ENCODE data around the gene PLXNA4. TPM values are rescaled to one million over a fixed set of nuclear protein-coding genes. Genes with fewer than 3 reads are reported as not detected.

The PLXNA4 gene
- polyA plus RNA-seq, 2 of the 4 experiments (the other 2 are of a cell fraction): 0.12 to 0.34 TPM

- H3K4me1 ChIP-seq: no peaks in the 10 kb centered on the region
- ChIA-PET POLR2A (no interaction called here), CTCF (no interaction called here)
- DNase-seq (ENCODE audit: low read depth in 1 of 2, low spot score in 1 of 2): no peak
- 90% methylated on average over 2 of the region's 2 CpGs for WGBS (ENCODE audit: missing lambda C conversion rate)
- H3K9me3 ChIP-seq: no peaks in the 10 kb centered on the region
- no peak for ATAC-seq
- no peak overlapping the region for H3K4me3 ChIP-seq
- H3K4me2 ChIP-seq: no peak overlapping the region
- FAIRE-seq: no peak
- no peak for TF ChIP-seq POLR2AphosphoS2 (conservative IDR thresholded peaks at IDR 0.05; ENCODE audit: low read length)
- TF ChIP-seq CBX8 (IDR thresholded peaks at IDR 0.05): no peak
- no peak for TF ChIP-seq CBX2 (IDR thresholded peaks at IDR 0.05; ENCODE audit: borderline replicate concordance, low read depth)
- TF ChIP-seq ZFP36 (IDR thresholded peaks at IDR 0.05; ENCODE audit: borderline replicate concordance, partially characterized antibody): no peak
- TF ChIP-seq MAFK (IDR thresholded peaks at IDR 0.05; ENCODE audit: partially characterized antibody): no peak
- no peak for TF ChIP-seq CHD2 (IDR thresholded peaks at IDR 0.05; ENCODE audit: low read length, partially characterized antibody)
- no peak for TF ChIP-seq SREBF2 (IDR thresholded peaks at IDR 0.05)
- TF ChIP-seq HOXB13 (CRISPR knock-in tag; IDR thresholded peaks at IDR 0.05; ENCODE audit: low read depth): no peak
- no peak for TF ChIP-seq KDM5A (IDR thresholded peaks at IDR 0.05)
- TF ChIP-seq NR3C1 (IDR thresholded peaks at IDR 0.05): no peak
- TF ChIP-seq E2F6 (IDR thresholded peaks at IDR 0.05; ENCODE audit: borderline replicate concordance, low read depth): no peak
- TF ChIP-seq RNF2 (IDR thresholded peaks at IDR 0.05; ENCODE audit: borderline replicate concordance, low read depth): no peak
- TF ChIP-seq FOXS1 (CRISPR knock-in tag; IDR thresholded peaks at IDR 0.05): no peak
- no peak for TF ChIP-seq ZNF302 (CRISPR knock-in tag; IDR thresholded peaks at IDR 0.05)
- TF ChIP-seq HMGXB4 (CRISPR knock-in tag; IDR thresholded peaks at IDR 0.05; ENCODE audit: borderline replicate concordance): no peak
- TF ChIP-seq BHLHE40 (IDR thresholded peaks at IDR 0.05; ENCODE audit: low read depth, low read length): no peak
- no peak overlapping the region for H3K27ac ChIP-seq
These were observed 168.5 kb downstream of the PLXNA4 start for GRCh38 chr7:132407764-132408163.

GRCh38 chr7:132406039-132406438, 170.2 kb downstream of the PLXNA4 start:
- ATAC-seq (no peak), DNase-seq (ENCODE audit: low read depth in 1 of 2, low spot score in 1 of 2) (no peak), FAIRE-seq (no peak)
- no peak overlapping the region for H3K4me3 ChIP-seq
- ChIA-PET CTCF (interaction anchor here (0.5 kb wide), 1 partner anchor 68 kb away, joined by 3 read pairs; no protein-coding TSS in a partner anchor), POLR2A (no interaction called here)
- no peak for TF ChIP-seq CHD4 (IDR thresholded peaks at IDR 0.05; ENCODE audit: borderline replicate concordance)
- TF ChIP-seq FOSL2 (IDR thresholded peaks at IDR 0.05): no peak
- no peak for TF ChIP-seq FOSL2 (CRISPR knock-in tag; IDR thresholded peaks at IDR 0.05)
- no peak for TF ChIP-seq HDAC2 (IDR thresholded peaks at IDR 0.05)
- TF ChIP-seq HMGXB4 (CRISPR knock-in tag; IDR thresholded peaks at IDR 0.05; ENCODE audit: borderline replicate concordance): no peak
- no peak for TF ChIP-seq TFCP2L1 (CRISPR knock-in tag; IDR thresholded peaks at IDR 0.05)
- no peak for TF ChIP-seq ZFP36 (IDR thresholded peaks at IDR 0.05; ENCODE audit: borderline replicate concordance, partially characterized antibody)
- no peak for TF ChIP-seq HOXB5 (CRISPR knock-in tag; IDR thresholded peaks at IDR 0.05)
- TF ChIP-seq E2F6 (IDR thresholded peaks at IDR 0.05; ENCODE audit: borderline replicate concordance, low read depth): no peak
- TF ChIP-seq ELK1 (IDR thresholded peaks at IDR 0.05; ENCODE audit: low read depth, low read length): no peak
- TF ChIP-seq JUN (IDR thresholded peaks at IDR 0.05): no peak
- TF ChIP-seq ZNF302 (CRISPR knock-in tag; IDR thresholded peaks at IDR 0.05): no peak
- TF ChIP-seq ZSCAN20 (CRISPR knock-in tag; IDR thresholded peaks at IDR 0.05): no peak
- TF ChIP-seq HOXA7 (CRISPR knock-in tag; IDR thresholded peaks at IDR 0.05): no peak
- TF ChIP-seq FOSB (CRISPR knock-in tag; IDR thresholded peaks at IDR 0.05): no peak
- no peak for TF ChIP-seq KDM5A (IDR thresholded peaks at IDR 0.05)
- no peak for TF ChIP-seq PBX3 (IDR thresholded peaks at IDR 0.05)
- no peak for TF ChIP-seq MAZ (IDR thresholded peaks at IDR 0.05; ENCODE audit: borderline replicate concordance, low read depth, low read length)
- TF ChIP-seq BHLHE40 (IDR thresholded peaks at IDR 0.05; ENCODE audit: low read depth, low read length): no peak
- 81% methylated on average over 4 of the region's 4 CpGs for WGBS (ENCODE audit: missing lambda C conversion rate)
- H3K4me2 ChIP-seq: no peak overlapping the region
- no peaks in the 10 kb centered on the region for H3K4me1 ChIP-seq
- peaks cover 6% of the 10 kb centered on the region; the same call in 1 of the 3 replicates for H3K9me3 ChIP-seq
- no peak overlapping the region for H3K27ac ChIP-seq

All from A549 (cell line).